Smooth muscle cell of the brain vasculature (primary cell): ENCODE measurements around the gene XG.
"Not testable (repeated sequence)": the region's sequence is repeated elsewhere in the genome, so short reads cannot be mapped to it uniquely, and the experiment has no call there.

Experiments
- DNase-seq: peaks from one replicate; pipeline ENCODE4 v3.0.0-alpha.2; 2012; ENCODE audit warnings: low read depth, low spot score

Gene XG

DNA sequence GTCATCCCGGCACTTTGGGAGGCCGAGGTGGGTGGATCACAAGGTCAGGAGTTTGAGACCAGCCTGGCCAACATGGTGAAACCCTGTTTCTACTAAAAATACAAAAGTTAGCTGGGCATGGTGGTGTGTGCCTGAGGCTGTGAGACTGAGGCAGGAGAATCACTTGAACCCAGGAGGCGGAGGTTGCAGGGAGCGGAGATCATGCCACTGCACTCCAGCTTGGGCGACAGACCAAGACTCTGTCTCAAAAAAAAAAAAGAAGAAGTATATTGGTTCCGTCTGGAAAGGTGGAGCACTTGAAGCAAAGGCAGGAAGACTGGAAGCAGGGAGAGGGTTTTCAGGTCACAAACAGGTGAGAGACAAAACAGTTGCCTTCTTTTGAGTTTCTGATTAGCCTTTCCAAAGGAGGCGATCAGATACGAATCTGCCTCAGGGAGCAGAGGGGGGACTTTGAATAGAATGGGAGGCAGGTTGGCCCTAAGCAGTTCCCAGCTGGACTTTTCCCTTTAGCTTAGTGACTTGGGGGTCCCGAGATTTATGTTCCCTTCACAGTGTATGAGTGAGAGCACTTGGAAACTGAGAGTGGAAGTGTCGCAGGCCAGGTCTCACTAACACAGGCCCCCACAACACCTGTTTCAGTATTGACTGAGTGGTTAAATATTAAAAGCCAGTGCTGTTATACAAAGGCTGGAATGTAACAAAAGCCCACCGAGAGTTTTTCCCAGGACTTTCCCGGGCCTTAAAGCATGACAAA is 28.8 kb downstream of the XG start:
- DNase-seq = not testable (repeated sequence)

- DNase-seq = no peak
Measured at GRCh38 chrX:2781226-2781571, 29.4 kb downstream of the XG start.

- DNase-seq = no peak
Measured at GRCh38 chrX:2781698-2782097, 29.9 kb downstream of the XG start.

DNA sequence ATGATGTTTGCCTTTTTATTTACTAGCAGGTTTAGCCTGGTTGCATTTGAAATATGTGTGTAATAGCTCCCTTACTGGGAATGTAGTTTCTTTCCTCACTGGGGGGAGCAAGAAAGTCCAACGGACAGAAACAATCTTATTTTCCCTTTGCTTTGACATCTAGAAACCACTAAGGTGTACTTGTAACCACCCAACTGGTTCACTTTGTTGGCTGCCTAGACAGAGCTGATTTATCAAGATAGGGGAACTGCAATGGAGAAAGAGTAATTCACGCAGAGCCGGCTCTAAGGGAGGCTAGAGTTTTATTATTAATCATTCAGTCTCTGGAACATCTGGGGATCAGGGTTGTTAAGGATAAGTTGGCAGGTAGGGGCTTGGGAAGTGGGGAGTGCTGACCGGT is 30.3 kb downstream of the XG start:
- no peak for DNase-seq

- no peak for DNase-seq
Measured at GRCh38 chrX:2782778-2783177, 30.9 kb downstream of the XG start.

DNA sequence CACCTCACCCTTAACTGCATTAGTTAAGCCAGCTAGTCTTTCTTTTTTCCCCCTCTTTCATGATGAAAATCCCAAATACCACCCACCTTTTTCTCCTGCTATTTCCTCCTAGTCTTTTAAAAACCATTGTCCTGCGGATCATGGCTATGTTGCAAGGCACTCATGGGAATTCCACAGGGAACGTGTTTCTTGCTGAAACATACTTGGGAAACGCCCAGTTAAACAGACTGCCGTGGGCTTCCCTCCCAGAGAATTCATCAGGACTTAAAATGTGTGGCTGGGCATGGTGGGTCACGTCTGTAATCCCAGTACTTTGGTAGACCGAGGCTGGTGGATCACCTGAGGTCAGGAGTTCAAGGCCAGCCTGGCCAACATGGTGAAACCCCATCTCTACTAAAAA is 32.2 kb downstream of the XG start:
- no peak for DNase-seq

- DNase-seq = no peak
Measured at GRCh38 chrX:2785538-2785937, 33.7 kb downstream of the XG start.

GRCh38 chrX:2788980-2789379 is 37.1 kb downstream of the XG start:
- no peak for DNase-seq

DNA sequence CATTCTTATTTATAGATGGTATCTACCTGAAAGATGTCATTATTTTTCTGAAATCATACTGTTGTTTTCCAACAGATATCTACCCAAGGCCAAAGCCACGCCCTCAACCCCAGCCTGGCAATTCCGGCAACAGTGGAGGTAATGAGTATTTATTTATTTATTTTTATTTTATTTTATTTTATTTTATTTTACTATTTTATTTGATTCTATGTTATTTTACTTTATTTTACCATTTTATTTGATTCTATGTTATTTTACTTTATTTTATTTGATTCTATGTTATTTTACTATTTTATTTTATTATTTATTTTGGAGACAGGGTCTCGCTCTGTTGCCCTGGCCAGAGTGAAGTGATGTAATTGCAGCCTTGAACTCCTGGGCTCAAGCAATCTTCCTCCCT is 37.7 kb downstream of the XG start:
- no peak for DNase-seq

DNA sequence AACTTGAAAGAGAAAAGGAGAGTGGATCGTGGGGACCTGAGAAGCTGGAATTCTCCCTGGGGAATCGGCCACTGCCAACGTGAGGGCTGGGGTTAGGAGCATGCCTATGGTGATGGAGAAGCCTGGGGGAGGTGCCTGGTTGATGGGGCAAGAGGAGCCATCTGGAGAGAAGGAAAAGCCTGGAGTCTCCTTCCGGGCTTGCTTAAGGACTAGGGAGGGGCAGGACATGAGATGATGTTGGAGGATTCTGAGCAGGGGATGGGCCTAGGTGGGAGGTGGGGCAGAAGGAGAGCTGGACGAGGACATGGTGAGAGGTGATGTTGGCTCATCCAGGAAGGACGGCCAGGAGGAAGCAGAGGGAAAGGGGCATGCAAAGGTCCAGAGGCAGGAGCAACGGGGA is 41.9 kb downstream of the XG start:
- DNase-seq = no peak

DNA sequence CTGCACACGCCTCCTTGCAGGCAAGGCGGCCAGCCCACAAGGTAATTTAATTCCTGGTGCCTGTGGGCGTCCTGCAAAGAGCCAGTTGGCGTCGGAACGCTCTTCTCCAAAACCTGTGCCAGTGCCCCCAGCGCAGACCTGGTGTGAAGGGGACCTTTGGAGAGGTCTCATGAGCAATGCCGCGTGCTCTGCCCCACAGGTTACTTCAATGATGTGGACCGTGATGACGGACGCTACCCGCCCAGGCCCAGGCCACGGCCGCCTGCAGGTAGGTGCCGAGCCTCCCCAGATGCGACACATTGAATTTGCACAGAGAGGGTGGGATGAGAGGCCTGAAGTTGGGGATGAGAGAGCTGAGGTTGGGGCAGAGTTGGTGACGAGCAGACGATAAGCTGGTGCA is 42.5 kb downstream of the XG start:
- no peak for DNase-seq

GRCh38 chrX:2796808-2797207 is 45.0 kb downstream of the XG start:
- not testable (repeated sequence) for DNase-seq

- DNase-seq = no peak
Measured at GRCh38 chrX:2799369-2799768, 47.5 kb downstream of the XG start.

GRCh38 chrX:2799980-2800379 is 48.1 kb downstream of the XG start:
- DNase-seq = not testable (repeated sequence)

- DNase-seq = no peak
Measured at GRCh38 chrX:2801223-2801622, 49.4 kb downstream of the XG start.

- not testable (repeated sequence) for DNase-seq
Measured at GRCh38 chrX:2802376-2803090, 50.7 kb downstream of the XG start.

DNA sequence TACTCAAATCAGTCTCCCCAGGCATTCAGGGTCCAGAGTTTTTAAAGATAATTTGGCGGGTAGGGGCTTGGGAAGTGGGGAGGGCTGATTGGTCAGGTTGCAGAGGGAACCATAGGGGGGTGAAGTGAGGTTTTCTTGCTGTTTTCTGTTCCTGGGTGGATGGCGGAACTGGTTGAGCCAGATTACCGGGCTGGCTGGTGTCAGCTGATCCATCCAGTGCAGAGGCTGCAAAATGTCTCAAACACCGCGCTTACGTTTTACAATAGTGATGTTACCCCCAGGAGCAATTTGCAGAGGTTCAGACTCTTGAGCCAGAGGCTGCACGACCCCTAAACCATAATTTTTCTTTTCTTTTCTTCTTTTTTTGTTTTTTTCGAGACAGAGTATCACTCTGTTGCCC is 51.6 kb downstream of the XG start:
- not testable (repeated sequence) for DNase-seq

DNA sequence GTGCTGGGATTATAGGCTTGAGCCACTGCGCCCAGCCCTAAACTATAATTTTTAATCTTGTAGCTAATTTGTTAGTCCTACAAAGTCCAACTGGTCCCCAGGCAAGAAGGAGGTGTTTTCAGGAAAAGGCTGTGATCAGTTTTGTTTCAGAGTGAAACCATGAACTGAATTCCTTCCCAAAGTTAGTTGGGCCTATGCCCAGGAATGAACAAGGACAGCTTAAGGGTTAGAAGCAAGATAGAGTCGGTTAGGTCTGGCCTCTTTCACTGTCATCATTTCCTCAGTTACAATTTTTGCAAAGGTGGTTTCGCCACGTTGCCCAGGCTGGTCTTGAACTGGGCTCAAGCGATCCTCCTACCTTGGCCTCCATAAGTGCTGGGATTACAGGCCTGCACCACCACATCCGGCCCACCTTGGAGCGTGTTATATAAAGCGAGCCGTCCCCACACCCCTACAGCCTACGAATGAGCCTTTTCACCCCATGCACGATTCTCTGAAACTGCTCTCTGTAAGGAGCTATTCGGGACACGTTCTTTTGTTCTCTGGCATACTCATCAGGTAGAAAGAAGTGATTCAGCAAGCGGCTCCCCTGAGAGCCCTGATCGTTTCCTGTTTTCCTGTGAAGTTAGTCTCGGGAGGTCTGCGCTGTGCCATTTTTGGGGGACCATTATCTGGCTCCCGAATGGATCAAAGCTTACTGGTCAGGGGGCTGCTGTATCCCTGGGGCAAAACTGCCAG is 52.4 kb downstream of the XG start:
- DNase-seq = not testable (repeated sequence)

DNA sequence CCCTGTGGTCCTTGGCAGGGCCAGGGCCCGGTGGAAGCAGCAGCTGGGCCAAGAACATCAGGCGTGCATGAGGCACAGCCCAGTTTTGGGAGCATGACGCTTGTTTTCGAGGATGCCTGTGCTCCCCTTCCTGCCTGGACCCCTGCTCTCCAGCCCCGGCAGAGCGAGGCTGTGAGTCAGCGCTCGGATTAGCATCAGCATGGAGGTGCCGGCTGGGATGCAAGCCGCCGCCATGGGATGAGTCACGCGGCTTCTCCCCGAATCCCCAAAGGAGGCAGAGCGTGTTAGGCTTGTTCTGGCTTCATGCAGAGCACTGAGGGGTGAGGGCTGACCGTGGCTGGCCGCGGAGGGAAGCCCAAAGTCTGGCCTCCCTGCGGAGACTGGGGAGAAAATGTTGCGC is 53.0 kb downstream of the XG start:
- DNase-seq = peak; percentile 47

- no peak for DNase-seq
Measured at GRCh38 chrX:2811271-2811670, 59.4 kb downstream of the XG start.

GRCh38 chrX:2812161-2812907 is 60.5 kb downstream of the XG start:
- peak; percentile 21 for DNase-seq

DNA sequence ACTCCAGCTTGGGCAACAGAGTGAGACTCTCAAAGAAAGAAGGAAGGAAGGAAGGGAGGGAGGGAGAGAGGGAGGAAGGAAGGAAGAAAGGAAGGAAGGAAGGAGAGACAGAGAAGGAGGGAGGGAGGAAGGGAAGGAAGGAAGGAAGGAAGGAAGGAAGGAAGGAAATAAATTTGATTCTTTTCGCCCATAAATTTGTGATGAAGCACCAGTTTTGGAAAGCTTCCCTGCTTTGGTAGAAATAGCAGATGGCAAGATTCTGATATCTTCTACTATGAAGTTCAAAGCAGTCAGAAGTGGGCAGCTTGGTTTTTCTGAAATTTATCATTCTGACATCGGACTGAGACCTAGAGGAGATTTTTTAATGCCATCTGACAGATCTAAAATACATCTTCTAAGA is 65.2 kb downstream of the XG start:
- no peak for DNase-seq
